MV-4-11 (cell line): ENCODE results near the gene INPPL1.
"Not testable (repeated sequence)": the region's sequence is repeated elsewhere in the genome, so short reads cannot be mapped to it uniquely, and the experiment has no call there.

Source experiments
- DNase-seq: peaks from one replicate; lab custom pipeline; 2025; lab: John Stamatoyannopoulos, UW

Gene INPPL1, protein sequence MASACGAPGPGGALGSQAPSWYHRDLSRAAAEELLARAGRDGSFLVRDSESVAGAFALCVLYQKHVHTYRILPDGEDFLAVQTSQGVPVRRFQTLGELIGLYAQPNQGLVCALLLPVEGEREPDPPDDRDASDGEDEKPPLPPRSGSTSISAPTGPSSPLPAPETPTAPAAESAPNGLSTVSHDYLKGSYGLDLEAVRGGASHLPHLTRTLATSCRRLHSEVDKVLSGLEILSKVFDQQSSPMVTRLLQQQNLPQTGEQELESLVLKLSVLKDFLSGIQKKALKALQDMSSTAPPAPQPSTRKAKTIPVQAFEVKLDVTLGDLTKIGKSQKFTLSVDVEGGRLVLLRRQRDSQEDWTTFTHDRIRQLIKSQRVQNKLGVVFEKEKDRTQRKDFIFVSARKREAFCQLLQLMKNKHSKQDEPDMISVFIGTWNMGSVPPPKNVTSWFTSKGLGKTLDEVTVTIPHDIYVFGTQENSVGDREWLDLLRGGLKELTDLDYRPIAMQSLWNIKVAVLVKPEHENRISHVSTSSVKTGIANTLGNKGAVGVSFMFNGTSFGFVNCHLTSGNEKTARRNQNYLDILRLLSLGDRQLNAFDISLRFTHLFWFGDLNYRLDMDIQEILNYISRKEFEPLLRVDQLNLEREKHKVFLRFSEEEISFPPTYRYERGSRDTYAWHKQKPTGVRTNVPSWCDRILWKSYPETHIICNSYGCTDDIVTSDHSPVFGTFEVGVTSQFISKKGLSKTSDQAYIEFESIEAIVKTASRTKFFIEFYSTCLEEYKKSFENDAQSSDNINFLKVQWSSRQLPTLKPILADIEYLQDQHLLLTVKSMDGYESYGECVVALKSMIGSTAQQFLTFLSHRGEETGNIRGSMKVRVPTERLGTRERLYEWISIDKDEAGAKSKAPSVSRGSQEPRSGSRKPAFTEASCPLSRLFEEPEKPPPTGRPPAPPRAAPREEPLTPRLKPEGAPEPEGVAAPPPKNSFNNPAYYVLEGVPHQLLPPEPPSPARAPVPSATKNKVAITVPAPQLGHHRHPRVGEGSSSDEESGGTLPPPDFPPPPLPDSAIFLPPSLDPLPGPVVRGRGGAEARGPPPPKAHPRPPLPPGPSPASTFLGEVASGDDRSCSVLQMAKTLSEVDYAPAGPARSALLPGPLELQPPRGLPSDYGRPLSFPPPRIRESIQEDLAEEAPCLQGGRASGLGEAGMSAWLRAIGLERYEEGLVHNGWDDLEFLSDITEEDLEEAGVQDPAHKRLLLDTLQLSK

DNA sequence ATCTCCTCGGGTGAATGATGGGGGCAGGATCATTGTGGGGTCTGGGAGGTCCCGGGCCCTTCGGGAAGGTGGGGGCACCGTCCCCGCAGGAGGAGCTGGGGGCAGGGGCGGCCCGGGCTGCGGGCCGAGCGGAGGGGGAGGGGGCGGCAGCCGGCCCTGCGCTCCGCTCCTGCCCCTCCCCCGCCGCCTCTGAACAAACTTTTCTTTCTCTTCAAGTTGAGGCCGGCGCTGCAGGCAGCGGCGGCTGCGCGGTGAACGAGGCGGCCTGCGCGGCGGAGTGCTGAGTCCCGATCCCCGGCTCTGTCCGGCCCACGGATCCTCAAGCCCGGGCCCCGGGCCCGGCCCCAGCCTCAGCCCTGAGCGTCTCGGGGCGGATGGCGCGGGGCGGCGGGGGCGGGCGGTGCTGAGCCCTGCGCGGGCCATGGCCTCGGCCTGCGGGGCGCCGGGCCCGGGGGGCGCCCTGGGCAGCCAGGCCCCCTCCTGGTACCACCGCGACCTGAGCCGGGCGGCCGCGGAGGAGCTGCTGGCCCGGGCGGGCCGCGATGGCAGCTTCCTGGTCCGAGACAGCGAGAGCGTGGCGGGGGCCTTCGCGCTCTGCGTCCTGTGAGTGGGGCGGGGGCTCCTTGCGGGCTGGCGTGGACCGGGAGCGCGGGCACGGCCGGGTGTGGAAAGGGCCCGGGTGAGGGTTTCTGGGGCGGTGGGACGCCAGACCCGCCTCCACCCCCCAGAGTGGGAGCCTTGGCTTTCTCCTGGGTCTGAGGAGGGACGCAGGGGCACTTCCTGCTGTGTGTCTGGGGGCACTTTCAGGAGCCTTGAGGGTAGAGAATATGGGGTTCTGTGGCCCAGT, at the start of gene INPPL1:
INPPL1 (plus strand) TSS at position 204 of the 847 bp plus-strand sequence; CDS start at position 422, 218 bp downstream.
- DNase-seq, result no peak

DNA sequence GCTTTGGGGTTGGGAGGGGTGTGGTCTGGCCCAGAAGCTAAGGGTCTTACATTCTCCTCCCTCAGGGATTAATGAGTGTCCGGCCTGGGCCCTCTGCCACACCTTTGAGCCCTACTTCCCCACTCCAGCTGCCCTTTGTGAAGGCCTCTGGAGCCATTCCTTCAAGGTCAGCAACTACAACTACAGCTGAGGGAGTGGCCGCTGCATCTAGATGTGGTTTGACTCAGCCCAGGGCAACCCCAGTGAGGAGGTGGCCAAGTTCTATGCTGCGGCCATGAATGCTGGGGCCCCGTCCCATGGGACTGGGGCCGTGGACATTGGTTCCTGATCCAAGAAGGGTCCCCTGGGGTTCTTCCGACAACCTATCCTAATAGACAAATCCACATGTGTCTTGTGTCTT, 46.9 kb upstream of the INPPL1 start:
- no peak for DNase-seq

DNA sequence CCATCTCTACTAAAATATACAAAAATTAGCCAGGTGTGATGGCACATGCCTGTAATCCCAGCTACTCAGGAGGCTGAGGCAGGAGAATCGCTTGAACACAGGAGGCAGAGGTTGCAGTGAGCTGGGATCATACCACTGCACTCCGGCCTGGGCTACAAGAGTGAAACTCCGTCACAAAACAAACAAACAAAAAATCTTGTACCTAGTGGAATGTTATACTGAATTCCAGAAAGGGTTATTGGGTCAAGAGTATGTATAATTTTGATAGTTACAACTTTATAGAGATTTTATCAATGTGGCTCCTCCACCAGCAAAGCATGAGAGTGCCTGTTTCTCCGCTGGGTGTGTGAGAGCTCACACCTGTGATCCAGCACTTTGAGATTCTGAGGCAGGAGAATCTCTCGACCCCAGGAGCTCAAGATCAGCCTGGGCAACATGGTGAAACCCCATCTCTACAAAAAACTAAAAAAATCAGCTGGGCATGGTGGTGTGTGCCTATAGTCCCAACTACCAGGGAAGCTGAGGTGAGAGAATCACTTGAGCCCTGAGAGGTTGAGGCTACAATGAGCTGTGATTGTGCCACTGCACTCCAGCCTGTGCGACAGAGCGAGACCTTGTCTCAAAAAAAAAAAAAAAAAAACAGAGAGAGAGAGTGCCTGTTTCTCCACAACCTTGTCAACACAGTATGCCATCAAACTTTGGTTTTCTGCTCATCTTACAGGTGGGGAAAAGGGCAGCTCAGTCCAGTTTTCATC, 45.3 kb upstream of the INPPL1 start:
- DNase-seq, result no peak

DNA sequence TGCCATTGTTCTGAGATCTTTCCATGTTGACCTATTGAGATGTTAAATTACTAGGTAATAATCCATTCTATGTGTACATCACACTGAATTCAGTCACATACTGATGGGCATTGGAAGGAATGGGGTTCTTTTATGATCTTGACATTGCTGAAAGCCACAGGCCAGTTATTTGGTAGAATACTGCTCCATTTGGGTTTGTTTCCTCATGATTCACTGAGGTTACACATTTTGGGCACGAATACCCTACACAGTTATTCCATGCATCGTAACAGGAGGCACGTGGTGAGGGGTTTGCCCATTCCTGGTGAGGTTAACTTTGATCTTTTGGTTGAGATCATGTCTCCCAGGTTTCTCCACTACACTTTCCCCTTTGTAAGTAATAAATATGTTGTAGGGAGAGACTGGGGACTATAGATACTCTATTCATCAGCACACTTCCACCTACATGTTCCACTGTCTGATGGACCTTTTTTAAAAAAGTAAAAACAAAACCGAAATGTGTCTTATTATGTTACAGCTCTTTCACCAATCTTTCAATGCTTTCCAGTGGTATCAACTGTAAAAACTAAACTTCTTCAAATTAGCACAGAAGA, 44.7 kb upstream of the INPPL1 start:
- DNase-seq, result no peak

DNA sequence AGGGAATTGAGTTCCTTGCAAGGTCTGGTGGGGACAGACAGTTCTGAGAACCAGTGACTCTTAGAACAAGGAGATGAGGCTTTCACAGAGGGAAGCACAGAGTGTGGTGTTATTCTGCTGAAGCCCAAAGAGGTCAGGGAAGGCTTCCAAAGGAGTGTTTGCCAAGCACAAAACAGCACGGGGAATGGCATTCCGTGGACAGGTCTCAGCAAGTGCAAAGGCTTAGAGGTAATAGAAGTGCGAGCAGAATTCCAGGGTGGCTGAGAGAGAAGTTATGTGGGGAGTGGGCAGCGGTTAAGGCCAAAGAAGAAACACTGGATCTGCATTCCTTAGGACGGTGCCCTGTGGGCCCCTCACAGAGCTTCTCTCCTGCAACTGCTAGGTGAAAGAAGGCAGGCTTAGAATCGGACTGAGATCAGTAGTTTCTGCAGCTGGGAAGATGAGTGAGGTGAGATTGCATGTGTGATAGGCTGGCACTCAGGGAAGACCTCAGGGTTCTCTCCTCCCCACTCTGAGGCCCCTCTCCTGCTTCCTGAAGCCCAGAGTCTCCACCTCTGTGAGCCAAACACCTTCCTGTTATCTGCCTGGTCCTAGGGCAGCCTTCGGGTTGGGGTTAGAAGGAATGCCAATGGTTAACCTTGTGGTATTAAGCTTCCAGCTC, 43.5 kb upstream of the INPPL1 start:
- not testable (repeated sequence) for DNase-seq

DNA sequence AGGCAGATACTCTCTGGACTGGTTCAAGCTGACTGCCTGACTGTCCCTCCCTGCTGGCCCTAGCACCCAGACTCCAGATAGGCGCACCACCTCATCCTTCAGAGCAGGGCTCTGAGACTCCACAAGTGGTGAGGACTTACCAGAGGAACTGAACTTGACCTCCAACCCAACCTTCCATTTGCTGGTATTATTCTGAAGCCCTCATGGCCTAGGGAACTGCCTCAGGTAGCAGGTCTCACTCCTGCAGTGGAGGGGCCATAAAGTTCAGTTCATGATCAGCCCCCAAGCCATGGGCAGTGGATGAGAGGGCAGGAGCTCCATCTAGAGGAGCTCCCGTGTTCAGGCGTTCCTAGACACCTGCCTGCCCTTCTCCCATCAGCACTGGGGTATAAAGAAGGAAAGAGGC, 43.0 kb upstream of the INPPL1 start:
- not testable (repeated sequence) for DNase-seq

DNA sequence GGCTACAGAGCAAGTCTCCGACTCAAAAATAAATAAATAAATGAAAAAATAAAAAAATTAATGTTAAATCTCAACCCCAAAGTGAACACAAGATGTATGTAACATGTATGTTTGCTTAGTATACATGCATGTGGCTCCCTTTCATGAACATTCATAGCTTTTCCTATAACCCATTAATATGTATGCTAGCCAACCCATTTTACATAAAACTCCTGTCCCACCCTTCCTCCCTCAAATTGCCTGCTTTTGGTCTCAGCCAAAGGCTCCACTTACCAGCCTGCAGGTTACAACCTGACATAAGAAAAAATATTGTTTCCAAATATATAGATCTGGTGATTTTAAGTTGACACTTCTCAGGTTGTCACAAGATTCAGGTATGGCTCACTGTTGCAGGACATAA, 36.3 kb upstream of the INPPL1 start:
- DNase-seq, result no peak

DNA sequence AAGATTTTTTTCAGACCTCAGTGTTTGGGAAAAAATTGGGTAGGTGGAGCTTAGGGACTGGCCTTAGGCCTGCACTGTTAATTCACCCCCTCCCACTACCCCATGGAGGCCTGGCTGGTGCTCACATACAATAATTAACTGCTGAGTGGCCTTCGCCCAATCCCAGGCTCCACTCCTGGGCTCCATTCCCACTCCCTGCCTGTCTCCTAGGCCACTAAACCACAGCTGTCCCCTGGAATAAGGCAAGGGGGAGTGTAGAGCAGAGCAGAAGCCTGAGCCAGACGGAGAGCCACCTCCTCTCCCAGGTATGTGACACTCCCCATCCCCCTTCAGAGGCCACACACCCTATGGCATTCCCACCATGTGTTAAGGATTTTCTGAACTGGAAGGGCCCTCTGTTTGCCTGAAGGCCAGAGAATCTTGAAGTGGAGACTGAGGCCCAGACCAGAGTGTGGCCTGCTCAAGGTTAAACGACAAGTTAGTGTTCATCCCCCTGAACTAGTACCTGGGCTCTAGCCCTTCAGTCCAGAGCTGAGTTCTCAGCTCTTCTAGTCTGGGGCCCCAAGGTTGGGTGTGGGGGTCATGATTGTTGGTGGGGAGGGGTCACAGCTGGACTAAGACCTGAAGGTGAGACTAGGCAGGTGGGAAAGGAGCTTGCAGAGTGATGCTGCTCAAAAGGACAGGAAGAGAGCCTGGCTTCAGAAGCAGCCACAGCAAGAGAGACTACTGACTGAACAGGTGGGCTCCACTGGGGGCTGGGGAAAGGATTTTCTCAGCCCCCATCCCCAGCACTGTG, 34.9 kb upstream of the INPPL1 start:
- no peak for DNase-seq

DNA sequence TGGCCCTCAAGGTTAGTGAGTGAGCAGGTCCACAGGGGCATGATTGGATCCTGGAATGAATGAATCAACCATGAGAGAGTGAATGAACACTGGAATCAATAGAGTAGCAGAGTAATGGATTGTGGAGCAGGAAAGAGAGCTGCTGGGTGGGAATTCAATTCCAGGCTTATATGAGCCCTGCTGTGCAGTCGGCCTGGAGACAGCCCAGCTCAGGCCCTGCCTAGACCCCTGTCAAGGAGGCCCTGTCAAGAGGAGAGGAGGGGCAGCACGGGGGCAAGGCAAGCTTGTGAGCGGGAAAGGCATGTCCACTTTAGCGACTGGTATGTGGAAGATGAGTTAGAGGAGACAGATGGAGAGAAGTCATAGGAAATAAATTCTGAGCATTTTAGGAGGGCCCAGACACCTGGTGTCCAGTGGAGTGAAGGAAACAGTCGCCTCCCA, 33.9 kb upstream of the INPPL1 start:
- DNase-seq, result no peak

DNA sequence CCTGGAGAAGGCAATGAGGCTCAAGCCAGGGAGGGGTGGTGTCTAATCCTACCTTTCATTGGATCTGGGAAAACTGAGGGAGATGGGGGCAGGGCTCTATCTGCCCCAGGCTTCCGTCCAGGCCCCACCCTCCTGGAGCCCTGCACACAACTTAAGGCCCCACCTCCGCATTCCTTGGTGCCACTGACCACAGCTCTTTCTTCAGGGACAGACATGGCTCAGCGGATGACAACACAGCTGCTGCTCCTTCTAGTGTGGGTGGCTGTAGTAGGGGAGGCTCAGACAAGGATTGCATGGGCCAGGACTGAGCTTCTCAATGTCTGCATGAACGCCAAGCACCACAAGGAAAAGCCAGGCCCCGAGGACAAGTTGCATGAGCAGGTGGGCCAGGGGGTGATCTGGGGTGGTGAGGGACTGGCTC, 32.6 kb upstream of the INPPL1 start, which contains the start of gene FOLR1:
FOLR1 (plus strand) TSS at position 180 of the 421 bp plus-strand sequence; CDS start at position 214, 34 bp downstream.
- no peak for DNase-seq

DNA sequence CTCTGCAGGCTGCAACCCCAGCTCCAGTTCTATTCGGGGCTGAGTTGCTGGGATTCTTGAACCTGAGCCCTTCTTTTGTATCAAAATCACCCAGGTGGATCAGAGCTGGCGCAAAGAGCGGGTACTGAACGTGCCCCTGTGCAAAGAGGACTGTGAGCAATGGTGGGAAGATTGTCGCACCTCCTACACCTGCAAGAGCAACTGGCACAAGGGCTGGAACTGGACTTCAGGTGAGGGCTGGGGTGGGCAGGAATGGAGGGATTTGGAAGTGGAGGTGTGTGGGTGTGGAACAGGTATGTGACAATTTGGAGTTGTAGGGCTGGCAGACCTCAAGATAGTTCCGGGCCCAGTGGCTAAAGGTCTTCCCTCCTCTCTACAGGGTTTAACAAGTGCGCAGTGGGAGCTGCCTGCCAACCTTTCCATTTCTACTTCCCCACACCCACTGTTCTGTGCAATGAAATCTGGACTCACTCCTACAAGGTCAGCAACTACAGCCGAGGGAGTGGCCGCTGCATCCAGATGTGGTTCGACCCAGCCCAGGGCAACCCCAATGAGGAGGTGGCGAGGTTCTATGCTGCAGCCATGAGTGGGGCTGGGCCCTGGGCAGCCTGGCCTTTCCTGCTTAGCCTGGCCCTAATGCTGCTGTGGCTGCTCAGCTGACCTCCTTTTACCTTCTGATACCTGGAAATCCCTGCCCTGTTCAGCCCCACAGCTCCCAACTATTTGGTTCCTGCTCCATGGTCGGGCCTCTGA, 28.9 kb upstream of the INPPL1 start:
- DNase-seq, result no peak

DNA sequence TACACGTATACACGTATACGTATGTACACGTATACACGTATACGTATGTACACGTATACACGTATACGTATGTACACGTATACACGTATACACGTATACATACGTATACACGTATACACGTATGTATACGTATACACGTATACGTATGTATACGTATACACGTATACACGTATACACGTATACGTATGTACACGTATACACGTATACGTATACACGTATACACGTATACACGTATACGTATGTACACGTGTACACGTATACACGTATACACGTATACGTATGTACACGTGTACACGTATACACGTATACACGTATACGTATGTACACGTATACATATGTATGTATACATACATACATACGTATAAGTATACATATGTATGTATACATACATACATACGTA, 23.1 kb upstream of the INPPL1 start:
- not testable (repeated sequence) for DNase-seq

DNA sequence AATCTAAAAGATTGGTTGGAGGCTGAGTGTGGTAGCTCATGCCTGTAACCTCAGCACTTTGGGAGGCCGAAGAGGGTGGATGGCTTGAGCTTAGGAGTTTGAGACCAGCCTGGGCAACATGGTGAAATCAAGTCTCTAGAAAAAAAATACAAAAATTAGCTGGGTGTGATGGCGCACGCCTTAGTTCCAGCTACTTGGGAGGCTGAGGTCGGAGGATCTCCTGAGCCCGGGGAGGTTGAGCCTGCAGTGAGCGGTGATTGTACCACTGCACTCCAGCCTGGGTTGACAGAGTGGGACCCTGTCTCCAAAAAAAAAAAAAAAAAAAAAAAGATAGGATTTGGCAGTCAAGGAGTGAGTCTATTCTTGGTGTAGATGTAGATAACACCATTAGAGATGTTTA, 22.0 kb upstream of the INPPL1 start:
- no peak for DNase-seq

DNA sequence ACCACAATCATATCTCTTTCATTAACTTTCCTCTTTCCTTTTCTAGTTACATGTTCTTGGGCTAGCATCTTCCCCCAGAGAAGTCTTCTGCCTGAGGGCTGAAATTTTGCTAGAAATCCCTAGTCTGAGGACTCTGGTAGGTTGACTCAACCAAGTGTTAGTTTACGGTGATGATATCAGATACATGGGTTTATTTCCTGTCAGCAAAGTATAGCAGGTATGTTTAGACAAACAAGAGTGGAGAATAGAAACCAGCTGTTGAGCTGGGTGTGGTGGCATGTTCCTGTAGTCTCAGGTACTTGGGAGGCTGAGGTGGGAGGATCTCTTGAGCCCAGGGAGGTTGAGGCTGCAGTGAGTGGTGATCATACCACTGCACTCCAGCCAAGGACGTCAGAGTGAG, 21.4 kb upstream of the INPPL1 start:
- peak; percentile 11 for DNase-seq

DNA sequence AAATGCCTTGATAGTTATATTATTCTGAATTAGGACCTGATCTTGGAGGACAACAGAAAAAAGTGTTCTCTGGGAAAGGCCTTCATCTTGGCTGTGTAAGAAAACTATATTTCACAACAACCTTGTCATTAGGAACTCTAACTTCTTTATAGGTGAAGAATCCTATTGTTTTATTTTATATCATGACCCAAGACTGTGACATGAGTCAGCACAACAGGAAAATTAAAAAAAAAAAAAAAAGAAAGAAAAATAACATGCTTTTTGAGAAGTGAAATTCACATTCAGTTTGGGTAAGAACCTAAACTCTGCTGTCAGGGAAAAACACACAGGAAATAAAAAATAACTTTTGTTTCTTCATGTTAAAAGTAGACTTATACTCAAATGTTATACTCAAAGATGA, 19.7 kb upstream of the INPPL1 start:
- DNase-seq, result peak; percentile 50

DNA sequence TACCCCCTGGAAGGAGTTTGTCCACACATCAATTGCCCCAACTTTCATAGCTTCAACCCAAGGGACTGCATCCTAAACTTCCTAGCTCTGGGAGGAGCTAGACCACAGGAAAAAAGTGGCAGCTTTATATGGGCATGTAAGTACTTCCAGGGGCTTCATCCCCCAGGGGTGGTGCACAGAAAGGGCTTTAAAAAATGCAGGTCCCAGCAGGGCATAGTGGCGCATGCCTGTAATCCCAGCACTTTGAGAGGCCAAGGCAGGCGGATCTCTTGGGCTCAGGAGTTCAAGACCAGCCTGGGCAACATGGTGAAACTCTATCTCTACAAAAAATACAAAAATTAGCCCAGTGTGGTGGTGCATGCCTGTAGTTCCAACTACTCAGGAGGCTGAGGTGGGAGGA, 17.8 kb upstream of the INPPL1 start:
- DNase-seq, result not testable (repeated sequence)

DNA sequence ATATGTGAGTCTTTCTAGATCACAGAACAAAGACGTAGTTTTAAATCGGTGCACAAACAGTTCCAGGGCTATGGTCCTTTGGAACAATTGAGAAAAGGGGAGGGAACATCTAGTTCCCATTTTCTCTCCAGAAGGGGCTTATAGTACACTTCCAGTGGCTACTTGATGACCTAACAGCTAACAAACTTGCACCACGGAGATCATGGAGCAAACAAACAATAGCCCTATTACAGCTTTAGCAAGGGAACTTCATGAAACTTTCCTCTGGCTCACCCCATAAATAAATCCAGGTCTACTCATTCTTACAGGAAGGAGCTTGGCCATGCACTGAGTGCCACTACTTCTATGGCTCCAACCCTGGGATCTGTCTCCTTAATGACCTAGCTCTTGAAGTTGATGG, 16.3 kb upstream of the INPPL1 start:
- peak; percentile 52 for DNase-seq

DNA sequence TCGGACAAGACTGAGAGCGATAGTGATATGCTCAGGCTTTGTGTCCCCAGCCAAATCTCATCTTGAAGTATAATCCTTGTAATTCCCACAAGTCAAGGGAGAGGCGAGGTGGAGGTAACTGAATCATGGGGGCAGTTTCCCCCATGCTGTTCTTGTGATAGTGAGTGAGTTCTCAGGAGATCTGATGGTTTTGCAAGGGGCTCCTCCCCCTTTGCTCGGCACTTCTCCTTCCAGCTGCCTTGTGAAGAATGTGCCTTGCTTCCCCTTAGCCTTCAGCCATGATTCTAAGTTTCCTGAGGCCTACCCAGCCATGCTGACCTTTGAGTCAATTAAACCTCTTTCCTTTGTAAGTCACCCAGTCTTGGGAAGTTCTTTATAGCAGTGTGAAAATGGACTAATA, 15.5 kb upstream of the INPPL1 start:
- DNase-seq, result peak; percentile 64
